ENCODE data around the gene CCDC127. TPM values are rescaled to one million over a fixed set of nuclear protein-coding genes. Genes with fewer than 3 reads are reported as not detected.

Gene CCDC127
- polyA plus RNA-seq, 3 donors = 0.68 to 1.5 (median 0.85) TPM

GRCh38 chr5:157801-158200 is 60.2 kb downstream of the CCDC127 start:
- Histone ChIP-seq H3K4me1 (ENCODE audit: control insufficient read depth in 1 of 2, insufficient read depth in 2 of 2, low read length in 2 of 2) (no peaks in the 10 kb centered on the region), H3K27me3 (ENCODE audit: control insufficient read depth in 2 of 2, insufficient read depth in 2 of 2, low read length in 2 of 2) (no peaks in the 10 kb centered on the region), H3K4me3 (replicated peaks in 1 of 3; ENCODE audit: low read depth in 2 of 3, low read length in 3 of 3) (no peak overlapping the region), H3K4me2 (replicated peaks; ENCODE audit: extremely low read depth, low read length, poor library complexity, severe bottlenecking) (no peak overlapping the region), H3K9me3 (replicated peaks in 1 of 2; ENCODE audit: control insufficient read depth in 1 of 2, insufficient read depth in 1 of 2, low read length in 2 of 2) (no peaks in the 10 kb centered on the region), H4K20me1 (ENCODE audit: insufficient read depth, low read length) (no peaks in the 10 kb centered on the region), H3K9ac (ENCODE audit: insufficient read depth, low read length, poor library complexity, severe bottlenecking) (no peak overlapping the region), H3K27ac (ENCODE audit: low read depth in 1 of 2, low read length in 2 of 2) (no peak overlapping the region), H2AFZ (ENCODE audit: insufficient read depth, low read depth, low read length, poor library complexity, severe bottlenecking) (no peak overlapping the region), H3K36me3 (replicated peaks in 1 of 2; ENCODE audit: control insufficient read depth in 1 of 2, insufficient read depth in 2 of 2, low read length in 2 of 2) (no peaks in the 10 kb centered on the region), H3K79me2 (ENCODE audit: insufficient read depth, low read length) (no peaks in the 10 kb centered on the region)
- Mint-ChIP-seq H3K9me3 (peaks cover 0 to 2% (median 0%) of the 10 kb centered on the region in 7 donors), H3K4me3 (no peak overlapping the region), H3K27ac (no peak overlapping the region), H3K4me1 (no peaks in the 10 kb centered on the region), H3K27me3 (ENCODE audit: low read depth in 3 of 3) (peaks cover 10 to 14% (median 12%) of the 10 kb centered on the region in 3 donors), H3K36me3 (no peaks in the 10 kb centered on the region)
- WGBS (ENCODE audit: insufficient coverage) = 92% methylated on average over 11 of the region's 11 CpGs
- intact Hi-C loops (cut with micrococcal nuclease) = no loop called here
- DNase-seq = no peak
- no peak for TF ChIP-seq CTCF (IDR thresholded peaks at IDR 0.05)

GRCh38 chr5:157126-157715 is 60.7 kb downstream of the CCDC127 start:
- no peak for DNase-seq
- intact Hi-C loops (cut with micrococcal nuclease) = no loop called here
- Histone ChIP-seq H3K36me3 (replicated peaks in 1 of 2; ENCODE audit: control insufficient read depth in 1 of 2, insufficient read depth in 2 of 2, low read length in 2 of 2) (no peaks in the 10 kb centered on the region), H2AFZ (ENCODE audit: insufficient read depth, low read depth, low read length, poor library complexity, severe bottlenecking) (no peak overlapping the region), H3K9me3 (replicated peaks in 1 of 2; ENCODE audit: control insufficient read depth in 1 of 2, insufficient read depth in 1 of 2, low read length in 2 of 2) (no peaks in the 10 kb centered on the region), H3K27me3 (ENCODE audit: control insufficient read depth in 2 of 2, insufficient read depth in 2 of 2, low read length in 2 of 2) (no peaks in the 10 kb centered on the region), H3K4me1 (ENCODE audit: control insufficient read depth in 1 of 2, insufficient read depth in 2 of 2, low read length in 2 of 2) (no peaks in the 10 kb centered on the region), H3K27ac (ENCODE audit: low read depth in 1 of 2, low read length in 2 of 2) (no peak overlapping the region), H3K4me2 (replicated peaks; ENCODE audit: extremely low read depth, low read length, poor library complexity, severe bottlenecking) (no peak overlapping the region), H3K9ac (ENCODE audit: insufficient read depth, low read length, poor library complexity, severe bottlenecking) (no peak overlapping the region), H3K79me2 (ENCODE audit: insufficient read depth, low read length) (no peaks in the 10 kb centered on the region), H4K20me1 (ENCODE audit: insufficient read depth, low read length) (no peaks in the 10 kb centered on the region), H3K4me3 (replicated peaks in 1 of 3; ENCODE audit: low read depth in 2 of 3, low read length in 3 of 3) (no peak overlapping the region)
- Mint-ChIP-seq H3K9me3 (peaks cover 0 to 2% (median 0%) of the 10 kb centered on the region in 7 donors), H3K27me3 (ENCODE audit: low read depth in 3 of 3) (peaks cover 10 to 15% (median 14%) of the 10 kb centered on the region in 3 donors), H3K4me1 (no peaks in the 10 kb centered on the region), H3K4me3 (no peak overlapping the region), H3K27ac (no peak overlapping the region), H3K36me3 (no peaks in the 10 kb centered on the region)
- WGBS (ENCODE audit: insufficient coverage) = 92% methylated on average over 11 of the region's 12 CpGs
- TF ChIP-seq CTCF (IDR thresholded peaks at IDR 0.05) = no peak

Measured in CD14-positive monocyte (primary cell).